HepG2 (cell line): ENCODE measurements around the gene UPB1. TPM values are rescaled to one million over a fixed set of nuclear protein-coding genes. Genes with fewer than 3 reads are reported as not detected.

Experiments
- FOXA1 ChIP-seq, 2 experiments: fragments of 450-650 bp in 1 of 2; sonication (generic) in 1 of 2; formaldehyde crosslinking in 1 of 2; IDR thresholded peaks; 2 replicates each; pipeline versions ENCODE4 v1.4.0 to v1.6.1; 2016 to 2020; ENCODE audit warnings: missing genetic modification reagents in 1 of 2
- GTF2F1 ChIP-seq: fragments of 150-350 bp; IDR thresholded peaks from 2 replicates; pipeline ENCODE4 v1.6.1; 2014; ENCODE audit warnings: low read length
- HOXA3 ChIP-seq: sonication (generic); formaldehyde crosslinking; IDR thresholded peaks from 2 replicates; pipeline ENCODE4 v1.5.0; 2020; ENCODE audit warnings: missing genetic modification reagents
- MIER3 ChIP-seq: IDR thresholded peaks from 2 replicates; pipeline ENCODE4 v1.6.1; 2016; ENCODE audit warnings: missing compliant biosample characterization, borderline replicate concordance
- MIXL1 ChIP-seq: IDR thresholded peaks from 2 replicates; pipeline ENCODE4 v1.6.1; 2016
- SMAD9 ChIP-seq: sonication (generic); formaldehyde crosslinking; IDR thresholded peaks from 2 replicates; pipeline ENCODE4 v1.5.1; 2020; ENCODE audit warnings: mild to moderate bottlenecking, missing genetic modification reagents
- ZNF124 ChIP-seq: sonication (generic); formaldehyde crosslinking; IDR thresholded peaks from 2 replicates; pipeline ENCODE4 v1.4.0; 2020; ENCODE audit warnings: missing genetic modification reagents
- ZNF431 ChIP-seq: sonication (generic); formaldehyde crosslinking; IDR thresholded peaks from 2 replicates; pipeline ENCODE4 v1.9.0; 2022; ENCODE audit warnings: missing genetic modification reagents, low read depth, mild to moderate bottlenecking, borderline replicate concordance
- ZNF724P ChIP-seq: sonication (generic); formaldehyde crosslinking; IDR thresholded peaks from 2 replicates; pipeline ENCODE4 v1.8.0; 2022; ENCODE audit warnings: missing genetic modification reagents, borderline replicate concordance
- polyA plus RNA-seq, 8 experiments: library from polyadenylated mRNA; depleted of rRNA in 3 of 8; stranded (reverse) in 7 of 8; unstranded in 1 of 8; fragments of >200 nt; fragmentation: Illumina TruSeq in 4 of 8; extraction: Trizol in 4 of 8; gene quantifications; 2 replicates each; pipeline versions ENCODE4 v1.2.1 to v1.2.3, GENCODE V29; 2011 to 2016; ENCODE audit warnings: low read depth in 4 of 8, missing spikeins in 1 of 8, mixed read lengths in 1 of 8; ENCODE audit not compliant: insufficient read depth in 1 of 8
- total RNA-seq, 5 experiments: library from RNA; depleted of rRNA; stranded (reverse); fragments of >200 nt; fragmentation: Illumina TruSeq; extraction: Trizol; gene quantifications; 2 replicates each; pipeline ENCODE4 v1.2.3, GENCODE V29; 2016; ENCODE audit warnings: low read depth in 1 of 5
- TF ChIP-seq, protein P1 (sequence below): sonication (generic); formaldehyde crosslinking; IDR thresholded peaks from 2 replicates; pipeline ENCODE4 v1.4.0; 2020; ENCODE audit warnings: missing genetic modification reagents, borderline replicate concordance
- TF ChIP-seq, protein P2 (sequence below): sonication (generic); formaldehyde crosslinking; IDR thresholded peaks from 2 replicates; pipeline ENCODE4 v1.5.1; 2020; ENCODE audit warnings: mild to moderate bottlenecking, moderate library complexity, missing genetic modification reagents
- TF ChIP-seq, protein P3 (sequence below), 2 experiments: sonication (generic) in 1 of 2; formaldehyde crosslinking in 1 of 2; IDR thresholded peaks; 2 replicates each; pipeline versions ENCODE4 v1.4.0 to v1.6.1; 2016 to 2020; ENCODE audit warnings: borderline replicate concordance in 1 of 2, low read depth in 1 of 2, mild to moderate bottlenecking in 1 of 2, missing genetic modification reagents in 1 of 2
- TF ChIP-seq, protein P4 (sequence below): sonication (generic); formaldehyde crosslinking; IDR thresholded peaks from 2 replicates; pipeline ENCODE4 v1.4.0; 2020; ENCODE audit warnings: missing genetic modification reagents, borderline replicate concordance

The UPB1 gene
- total and polyA plus RNA-seq, 2 of the 13 experiments (the other 11 are each of a cell fraction or from before 2014, with no cell fraction given): 0.38 to 1.2 TPM

DNA sequence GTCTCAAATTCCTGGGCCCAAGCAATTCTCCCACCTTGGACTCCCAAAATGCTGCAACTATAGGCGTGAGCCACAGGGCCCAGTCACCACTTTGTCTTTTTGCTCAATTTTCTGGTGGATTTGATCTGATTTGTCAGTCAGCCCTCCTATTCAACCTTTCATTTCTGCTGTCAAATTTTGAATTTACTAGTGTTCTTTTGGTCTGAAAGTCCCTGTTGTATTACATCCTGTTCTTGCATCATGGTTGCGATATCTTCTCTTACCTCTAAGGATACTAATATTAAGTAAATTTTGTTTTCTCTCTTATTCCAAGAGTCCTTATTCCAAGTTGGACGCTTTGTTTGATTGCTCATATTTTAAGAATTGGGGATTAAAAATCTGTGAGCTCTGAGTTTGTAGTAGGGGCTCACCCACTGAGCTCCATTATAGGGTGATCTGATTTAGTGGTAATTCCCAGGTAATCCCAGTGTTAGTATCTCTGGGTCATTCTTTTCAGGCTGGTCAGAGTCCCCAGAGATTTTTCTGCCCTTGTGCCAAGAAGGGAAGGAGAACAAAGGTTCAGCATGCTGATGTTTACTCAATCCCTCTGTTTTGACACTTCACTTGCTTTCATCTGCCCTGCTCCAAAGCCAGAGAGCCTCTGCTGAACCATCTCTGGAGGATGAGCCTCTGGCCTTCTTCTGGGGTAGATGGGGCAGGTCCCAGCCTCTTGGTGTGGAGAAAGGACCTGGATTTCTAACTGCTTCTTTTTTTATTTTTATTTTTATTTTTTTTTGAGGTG lies 10.0 kb downstream of the UPB1 start (continued):
- TF ChIP-seq, protein P1, sequence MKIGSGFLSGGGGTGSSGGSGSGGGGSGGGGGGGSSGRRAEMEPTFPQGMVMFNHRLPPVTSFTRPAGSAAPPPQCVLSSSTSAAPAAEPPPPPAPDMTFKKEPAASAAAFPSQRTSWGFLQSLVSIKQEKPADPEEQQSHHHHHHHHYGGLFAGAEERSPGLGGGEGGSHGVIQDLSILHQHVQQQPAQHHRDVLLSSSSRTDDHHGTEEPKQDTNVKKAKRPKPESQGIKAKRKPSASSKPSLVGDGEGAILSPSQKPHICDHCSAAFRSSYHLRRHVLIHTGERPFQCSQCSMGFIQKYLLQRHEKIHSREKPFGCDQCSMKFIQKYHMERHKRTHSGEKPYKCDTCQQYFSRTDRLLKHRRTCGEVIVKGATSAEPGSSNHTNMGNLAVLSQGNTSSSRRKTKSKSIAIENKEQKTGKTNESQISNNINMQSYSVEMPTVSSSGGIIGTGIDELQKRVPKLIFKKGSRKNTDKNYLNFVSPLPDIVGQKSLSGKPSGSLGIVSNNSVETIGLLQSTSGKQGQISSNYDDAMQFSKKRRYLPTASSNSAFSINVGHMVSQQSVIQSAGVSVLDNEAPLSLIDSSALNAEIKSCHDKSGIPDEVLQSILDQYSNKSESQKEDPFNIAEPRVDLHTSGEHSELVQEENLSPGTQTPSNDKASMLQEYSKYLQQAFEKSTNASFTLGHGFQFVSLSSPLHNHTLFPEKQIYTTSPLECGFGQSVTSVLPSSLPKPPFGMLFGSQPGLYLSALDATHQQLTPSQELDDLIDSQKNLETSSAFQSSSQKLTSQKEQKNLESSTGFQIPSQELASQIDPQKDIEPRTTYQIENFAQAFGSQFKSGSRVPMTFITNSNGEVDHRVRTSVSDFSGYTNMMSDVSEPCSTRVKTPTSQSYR (CRISPR knock-in tag): peak; percentile 37; the same call in 1 of the 2 replicates
- TF ChIP-seq MIXL1 (CRISPR knock-in tag) (0 out of 2 replicates have a peak, but pooled peaks have one; percentile 39), GTF2F1 (no peak), FOXA1 (IDR thresholded peaks at IDR 0.05) (0 out of 2 replicates have a peak, but pooled peaks have one; percentile 5), FOXA1 (CRISPR knock-in tag; IDR thresholded peaks at IDR 0.05) (peak; percentile 96), ZNF431 (CRISPR knock-in tag) (0 out of 2 replicates have a peak, but pooled peaks have one; percentile 31), ZNF124 (CRISPR knock-in tag) (peak; percentile 69; the same call in 1 of the 2 replicates), SMAD9 (CRISPR knock-in tag) (no peak), MIER3 (peak; percentile 26; the same call in 1 of the 2 replicates), ZNF724P (CRISPR knock-in tag) (0 out of 2 replicates have a peak, but pooled peaks have one; percentile 56), HOXA3 (CRISPR knock-in tag) (peak; percentile 61; the same call in 1 of the 2 replicates)
- TF ChIP-seq, protein P2, sequence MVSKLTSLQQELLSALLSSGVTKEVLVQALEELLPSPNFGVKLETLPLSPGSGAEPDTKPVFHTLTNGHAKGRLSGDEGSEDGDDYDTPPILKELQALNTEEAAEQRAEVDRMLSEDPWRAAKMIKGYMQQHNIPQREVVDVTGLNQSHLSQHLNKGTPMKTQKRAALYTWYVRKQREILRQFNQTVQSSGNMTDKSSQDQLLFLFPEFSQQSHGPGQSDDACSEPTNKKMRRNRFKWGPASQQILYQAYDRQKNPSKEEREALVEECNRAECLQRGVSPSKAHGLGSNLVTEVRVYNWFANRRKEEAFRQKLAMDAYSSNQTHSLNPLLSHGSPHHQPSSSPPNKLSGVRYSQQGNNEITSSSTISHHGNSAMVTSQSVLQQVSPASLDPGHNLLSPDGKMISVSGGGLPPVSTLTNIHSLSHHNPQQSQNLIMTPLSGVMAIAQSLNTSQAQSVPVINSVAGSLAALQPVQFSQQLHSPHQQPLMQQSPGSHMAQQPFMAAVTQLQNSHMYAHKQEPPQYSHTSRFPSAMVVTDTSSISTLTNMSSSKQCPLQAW: 0 out of 2 replicates have a peak, but pooled peaks have one; percentile 18
- TF ChIP-seq, protein P3, sequence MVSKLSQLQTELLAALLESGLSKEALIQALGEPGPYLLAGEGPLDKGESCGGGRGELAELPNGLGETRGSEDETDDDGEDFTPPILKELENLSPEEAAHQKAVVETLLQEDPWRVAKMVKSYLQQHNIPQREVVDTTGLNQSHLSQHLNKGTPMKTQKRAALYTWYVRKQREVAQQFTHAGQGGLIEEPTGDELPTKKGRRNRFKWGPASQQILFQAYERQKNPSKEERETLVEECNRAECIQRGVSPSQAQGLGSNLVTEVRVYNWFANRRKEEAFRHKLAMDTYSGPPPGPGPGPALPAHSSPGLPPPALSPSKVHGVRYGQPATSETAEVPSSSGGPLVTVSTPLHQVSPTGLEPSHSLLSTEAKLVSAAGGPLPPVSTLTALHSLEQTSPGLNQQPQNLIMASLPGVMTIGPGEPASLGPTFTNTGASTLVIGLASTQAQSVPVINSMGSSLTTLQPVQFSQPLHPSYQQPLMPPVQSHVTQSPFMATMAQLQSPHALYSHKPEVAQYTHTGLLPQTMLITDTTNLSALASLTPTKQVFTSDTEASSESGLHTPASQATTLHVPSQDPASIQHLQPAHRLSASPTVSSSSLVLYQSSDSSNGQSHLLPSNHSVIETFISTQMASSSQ (IDR thresholded peaks at IDR 0.05; ENCODE audit: low read depth): peak; percentile 40; the same call in 1 of the 2 replicates
- TF ChIP-seq, protein P3 (CRISPR knock-in tag; IDR thresholded peaks at IDR 0.05; ENCODE audit: borderline replicate concordance): no peak
- TF ChIP-seq, protein P4, sequence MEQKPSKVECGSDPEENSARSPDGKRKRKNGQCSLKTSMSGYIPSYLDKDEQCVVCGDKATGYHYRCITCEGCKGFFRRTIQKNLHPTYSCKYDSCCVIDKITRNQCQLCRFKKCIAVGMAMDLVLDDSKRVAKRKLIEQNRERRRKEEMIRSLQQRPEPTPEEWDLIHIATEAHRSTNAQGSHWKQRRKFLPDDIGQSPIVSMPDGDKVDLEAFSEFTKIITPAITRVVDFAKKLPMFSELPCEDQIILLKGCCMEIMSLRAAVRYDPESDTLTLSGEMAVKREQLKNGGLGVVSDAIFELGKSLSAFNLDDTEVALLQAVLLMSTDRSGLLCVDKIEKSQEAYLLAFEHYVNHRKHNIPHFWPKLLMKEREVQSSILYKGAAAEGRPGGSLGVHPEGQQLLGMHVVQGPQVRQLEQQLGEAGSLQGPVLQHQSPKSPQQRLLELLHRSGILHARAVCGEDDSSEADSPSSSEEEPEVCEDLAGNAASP: peak; percentile 72; the same call in 1 of the 2 replicates
